ENCODE results near the gene SIGLEC6. TPM values are rescaled to one million over a fixed set of nuclear protein-coding genes. Genes with fewer than 3 reads are reported as not detected.

Gene SIGLEC6
- polyA plus RNA-seq, 2 donors, result 0.13 TPM; not detected in 1

DNA sequence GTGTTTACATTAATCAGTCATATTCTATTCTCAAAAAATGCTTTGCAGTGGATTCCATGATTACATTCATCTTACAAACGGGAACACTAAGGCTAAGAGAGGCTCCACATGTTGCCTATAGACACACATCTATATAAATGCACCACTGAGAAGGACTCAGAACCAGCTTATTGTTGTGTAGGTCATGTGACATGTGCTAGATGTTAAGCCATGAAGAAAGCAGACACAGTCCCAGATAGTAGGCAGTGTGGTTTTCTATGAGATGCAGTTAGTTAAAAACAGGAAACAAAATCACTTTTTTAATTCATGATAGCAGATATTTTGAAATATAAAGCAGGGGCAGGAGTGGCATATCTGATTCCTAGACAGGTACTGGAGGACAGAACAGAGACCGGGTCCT is 10.7 kb downstream of the SIGLEC6 start:
- Histone ChIP-seq H3K4me3 (ENCODE audit: low read depth in 1 of 2, low read length in 2 of 2) (no peak overlapping the region), H3K4me1 (ENCODE audit: control insufficient read depth in 2 of 2, insufficient read depth in 2 of 2, low read length in 1 of 2) (no peaks in the 10 kb centered on the region), H3K27me3 (ENCODE audit: control insufficient read depth in 1 of 2, insufficient read depth in 2 of 2, low read length in 2 of 2) (no peaks in the 10 kb centered on the region), H3K9me3 (ENCODE audit: control insufficient read depth in 2 of 2, insufficient read depth in 1 of 2, low read depth in 1 of 2, low read length in 1 of 2) (no peaks in the 10 kb centered on the region), H3K27ac (ENCODE audit: low read depth in 2 of 2, low read length in 1 of 2) (no peak overlapping the region), H3K36me3 (ENCODE audit: control insufficient read depth in 2 of 2, insufficient read depth in 2 of 2, low read length in 1 of 2) (no peaks in the 10 kb centered on the region)
- WGBS, 2 donors, result 43 to 51% methylated on average over 2 of the region's 2 CpGs

DNA sequence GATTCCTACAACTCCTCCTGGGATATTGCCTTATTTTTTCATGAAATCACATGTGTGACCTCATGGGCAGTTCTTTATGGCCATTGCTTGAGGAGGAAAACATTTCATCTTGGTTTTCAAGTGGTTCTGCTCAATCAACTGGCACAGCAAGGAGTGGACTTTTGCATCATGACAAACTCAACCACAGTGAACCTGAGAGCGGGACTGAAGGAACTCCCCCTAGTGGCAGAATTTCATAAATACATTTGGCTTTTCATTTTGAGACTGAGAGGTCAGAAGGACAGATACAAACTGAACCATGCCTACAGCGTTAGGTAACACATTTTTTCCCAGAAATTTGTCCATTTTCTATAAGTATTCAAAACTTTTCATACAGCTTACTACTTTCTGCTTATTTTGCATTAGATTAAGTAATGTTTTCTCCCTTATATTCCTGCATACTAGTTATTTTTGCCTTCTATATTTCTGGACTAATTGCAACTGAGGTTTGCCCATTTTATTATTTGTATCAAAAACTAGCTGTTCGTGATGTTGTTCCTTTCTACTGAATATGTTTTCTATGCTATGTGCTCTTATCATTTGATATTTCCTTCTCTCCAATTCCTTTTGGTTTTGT is 16.5 kb downstream of the SIGLEC6 start:
- Histone ChIP-seq H3K36me3 (ENCODE audit: control insufficient read depth in 2 of 2, insufficient read depth in 2 of 2, low read length in 1 of 2) (no peaks in the 10 kb centered on the region), H3K9me3 (ENCODE audit: control insufficient read depth in 2 of 2, insufficient read depth in 1 of 2, low read depth in 1 of 2, low read length in 1 of 2) (no peaks in the 10 kb centered on the region), H3K27me3 (ENCODE audit: control insufficient read depth in 1 of 2, insufficient read depth in 2 of 2, low read length in 2 of 2) (no peaks in the 10 kb centered on the region), H3K4me1 (ENCODE audit: control insufficient read depth in 2 of 2, insufficient read depth in 2 of 2, low read length in 1 of 2) (peaks cover 0 to 2% of the 10 kb centered on the region in 2 donors), H3K4me3 (ENCODE audit: low read depth in 1 of 2, low read length in 2 of 2) (no peak overlapping the region), H3K27ac (ENCODE audit: low read depth in 2 of 2, low read length in 1 of 2) (no peak overlapping the region)
- 17% methylated on average over 3 of the region's 3 CpGs for WGBS, 2 donors

DNA sequence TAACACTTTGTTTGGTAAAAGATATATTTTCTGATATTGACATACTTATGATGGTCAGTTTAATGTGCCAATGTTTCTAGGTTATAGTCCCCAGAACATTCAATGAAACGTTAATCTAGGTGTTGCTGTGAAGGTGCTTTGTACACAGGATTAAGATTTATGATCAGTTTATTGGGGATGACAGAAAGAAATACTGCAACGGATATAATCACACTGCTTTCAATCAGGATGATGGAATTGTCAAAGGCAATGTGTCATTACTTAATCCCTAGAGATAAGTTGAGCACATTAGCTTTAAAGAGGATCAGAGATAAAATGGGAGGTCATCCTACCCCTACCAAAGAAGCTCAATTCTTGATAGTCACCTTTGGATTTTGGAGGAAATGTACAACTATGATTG is 17.5 kb downstream of the SIGLEC6 start:
- 36% methylated on average over 2 of the region's 2 CpGs for WGBS, 2 donors
- no peaks in the 10 kb centered on the region for H3K27me3 ChIP-seq (ENCODE audit: control insufficient read depth in 1 of 2, insufficient read depth in 2 of 2, low read length in 2 of 2)
- peaks cover 0 to 2% of the 10 kb centered on the region in 2 donors for H3K4me1 ChIP-seq (ENCODE audit: control insufficient read depth in 2 of 2, insufficient read depth in 2 of 2, low read length in 1 of 2)
- no peaks in the 10 kb centered on the region for H3K36me3 ChIP-seq (ENCODE audit: control insufficient read depth in 2 of 2, insufficient read depth in 2 of 2, low read length in 1 of 2)
- no peak overlapping the region for H3K4me3 ChIP-seq (ENCODE audit: low read depth in 1 of 2, low read length in 2 of 2)
- no peaks in the 10 kb centered on the region for H3K9me3 ChIP-seq (ENCODE audit: control insufficient read depth in 2 of 2, insufficient read depth in 1 of 2, low read depth in 1 of 2, low read length in 1 of 2)
- H3K27ac ChIP-seq (ENCODE audit: low read depth in 2 of 2, low read length in 1 of 2), result no peak overlapping the region

DNA sequence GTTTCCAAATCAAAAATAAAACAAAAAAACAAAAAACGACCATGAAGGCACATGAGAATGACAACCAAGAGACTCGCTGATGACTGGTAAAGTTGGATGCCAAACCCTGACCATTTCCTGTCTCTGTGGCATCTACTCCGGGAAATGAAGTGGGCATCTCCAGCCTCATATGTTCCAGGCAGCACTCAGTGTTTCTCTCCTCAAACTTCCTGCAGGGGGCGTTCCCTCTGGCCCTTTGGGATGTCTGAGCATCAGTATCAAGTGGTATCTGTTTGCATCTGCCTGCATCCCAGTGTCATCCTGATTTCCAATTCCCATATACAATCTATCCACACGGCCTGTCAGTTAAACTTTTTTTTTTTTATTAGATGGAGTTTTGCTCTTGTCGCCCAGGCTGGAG is 20.1 kb downstream of the SIGLEC6 start:
- Histone ChIP-seq H3K4me1 (ENCODE audit: control insufficient read depth in 2 of 2, insufficient read depth in 2 of 2, low read length in 1 of 2) (peaks cover 0 to 2% of the 10 kb centered on the region in 2 donors), H3K27ac (ENCODE audit: low read depth in 2 of 2, low read length in 1 of 2) (no peak overlapping the region), H3K4me3 (ENCODE audit: low read depth in 1 of 2, low read length in 2 of 2) (no peak overlapping the region), H3K9me3 (ENCODE audit: control insufficient read depth in 2 of 2, insufficient read depth in 1 of 2, low read depth in 1 of 2, low read length in 1 of 2) (no peaks in the 10 kb centered on the region), H3K27me3 (ENCODE audit: control insufficient read depth in 1 of 2, insufficient read depth in 2 of 2, low read length in 2 of 2) (no peaks in the 10 kb centered on the region), H3K36me3 (ENCODE audit: control insufficient read depth in 2 of 2, insufficient read depth in 2 of 2, low read length in 1 of 2) (no peaks in the 10 kb centered on the region)
- 14 to 16% methylated on average over 6 of the region's 6 CpGs for WGBS, 2 donors

DNA sequence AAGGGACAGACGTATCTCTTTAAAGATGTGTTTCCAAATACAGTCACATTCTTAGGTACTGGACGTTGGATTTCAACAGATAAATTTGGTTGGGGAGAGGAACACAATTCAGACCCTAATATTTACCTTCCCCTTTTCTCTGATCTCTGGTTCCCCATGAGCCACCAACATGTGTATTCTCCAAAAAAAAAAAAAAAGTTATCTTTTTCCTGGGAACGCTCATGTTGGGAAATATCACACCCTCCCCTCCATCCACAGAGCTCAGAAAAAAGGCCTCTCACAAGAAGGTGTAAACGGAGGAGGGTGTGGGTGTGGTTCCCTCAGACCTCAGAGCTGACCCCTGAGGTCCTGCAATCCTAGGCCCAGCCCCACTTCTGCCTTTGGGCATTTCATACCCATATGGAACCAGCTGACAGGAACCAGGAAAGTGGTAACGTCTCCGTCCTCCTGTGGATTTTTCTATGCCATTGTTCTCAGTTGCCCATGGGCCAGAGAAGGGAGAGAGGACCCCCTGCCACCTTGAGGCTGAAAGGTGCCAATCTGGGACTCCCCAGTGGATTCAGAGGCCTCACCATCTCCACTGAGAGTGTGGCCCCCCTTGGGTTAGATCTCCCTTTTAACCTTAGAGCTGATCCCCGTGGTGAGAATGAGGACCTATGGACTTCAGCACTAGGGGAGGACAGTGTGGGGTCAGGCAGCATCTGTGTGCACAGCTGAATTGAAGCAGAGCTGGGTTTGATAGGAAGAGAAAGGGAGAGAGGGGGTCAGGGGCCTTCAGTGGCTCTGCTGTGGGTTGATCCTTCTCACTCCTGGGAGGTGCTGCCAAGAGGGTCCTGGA is 21.4 kb downstream of the SIGLEC6 start:
- Histone ChIP-seq H3K27me3 (ENCODE audit: control insufficient read depth in 1 of 2, insufficient read depth in 2 of 2, low read length in 2 of 2) (no peaks in the 10 kb centered on the region), H3K27ac (ENCODE audit: low read depth in 2 of 2, low read length in 1 of 2) (no peak overlapping the region), H3K4me1 (ENCODE audit: control insufficient read depth in 2 of 2, insufficient read depth in 2 of 2, low read length in 1 of 2) (peaks cover 0 to 2% of the 10 kb centered on the region in 2 donors), H3K9me3 (ENCODE audit: control insufficient read depth in 2 of 2, insufficient read depth in 1 of 2, low read depth in 1 of 2, low read length in 1 of 2) (peaks cover 0 to under 1% of the 10 kb centered on the region in 2 donors), H3K36me3 (ENCODE audit: control insufficient read depth in 2 of 2, insufficient read depth in 2 of 2, low read length in 1 of 2) (no peaks in the 10 kb centered on the region), H3K4me3 (ENCODE audit: low read depth in 1 of 2, low read length in 2 of 2) (no peak overlapping the region)
- WGBS, 2 donors, result 50 to 51% methylated on average over 7 of the region's 7 CpGs

DNA sequence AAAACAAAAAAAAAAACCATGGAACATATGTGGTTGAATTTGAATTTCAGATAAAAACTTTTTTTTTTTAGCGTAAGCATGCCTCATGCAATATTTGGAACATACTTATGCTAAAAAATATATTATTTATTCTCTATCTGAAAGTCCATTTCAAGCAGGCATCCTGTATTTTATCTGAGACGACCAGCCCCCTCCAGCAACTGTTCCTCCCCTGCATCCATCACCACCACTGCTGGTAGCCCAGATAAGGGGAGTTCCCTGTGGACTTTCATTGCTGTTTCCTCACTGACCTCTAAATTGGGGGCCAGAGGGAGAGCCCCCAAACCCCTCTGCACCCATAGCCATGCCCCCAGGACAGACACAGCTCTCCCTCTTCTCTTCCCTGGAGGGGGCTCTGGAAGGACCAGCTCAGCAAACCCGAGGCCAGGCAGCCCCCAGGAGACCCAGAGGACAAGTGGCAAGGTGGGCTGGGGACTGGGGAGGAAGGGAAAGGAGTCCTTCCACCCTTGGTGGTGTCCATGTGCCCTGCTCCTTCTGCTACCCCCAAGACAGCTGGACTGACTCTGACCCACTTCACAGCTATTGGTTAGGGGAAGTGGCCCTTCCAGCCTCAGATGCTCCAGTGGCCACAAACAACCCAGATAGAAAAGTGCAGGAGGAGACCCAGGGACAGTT is 23.3 kb downstream of the SIGLEC6 start:
- Histone ChIP-seq H3K27ac (ENCODE audit: low read depth in 2 of 2, low read length in 1 of 2) (no peak overlapping the region), H3K27me3 (ENCODE audit: control insufficient read depth in 1 of 2, insufficient read depth in 2 of 2, low read length in 2 of 2) (no peaks in the 10 kb centered on the region), H3K36me3 (ENCODE audit: control insufficient read depth in 2 of 2, insufficient read depth in 2 of 2, low read length in 1 of 2) (no peaks in the 10 kb centered on the region), H3K9me3 (ENCODE audit: control insufficient read depth in 2 of 2, insufficient read depth in 1 of 2, low read depth in 1 of 2, low read length in 1 of 2) (peaks cover 0 to 4% of the 10 kb centered on the region in 2 donors), H3K4me1 (ENCODE audit: control insufficient read depth in 2 of 2, insufficient read depth in 2 of 2, low read length in 1 of 2) (peaks cover 0 to 2% of the 10 kb centered on the region in 2 donors), H3K4me3 (ENCODE audit: low read depth in 1 of 2, low read length in 2 of 2) (no peak overlapping the region)
- WGBS, 2 donors, result 47 to 51% methylated on average over 3 of the region's 3 CpGs

DNA sequence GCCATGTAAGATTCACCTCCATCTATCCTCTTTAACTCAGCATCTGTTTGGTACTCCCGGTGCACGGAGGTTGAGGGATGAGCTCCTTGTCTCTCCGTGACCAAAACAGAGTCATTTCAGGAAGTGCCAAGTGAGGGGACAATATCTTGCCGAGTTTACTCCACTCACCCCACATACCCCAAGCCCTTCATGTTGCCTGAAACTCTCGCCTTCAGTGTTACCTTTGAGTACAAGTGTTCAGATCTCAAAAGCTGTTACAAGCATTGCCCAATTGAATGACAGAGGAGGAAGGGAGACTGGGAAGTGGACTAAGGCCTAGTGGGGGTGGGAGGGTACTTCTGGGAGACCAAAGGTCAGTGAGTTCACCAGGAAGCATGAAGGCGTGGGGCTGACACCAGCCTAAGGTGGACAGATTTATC is 23.8 kb downstream of the SIGLEC6 start:
- Histone ChIP-seq H3K9me3 (ENCODE audit: control insufficient read depth in 2 of 2, insufficient read depth in 1 of 2, low read depth in 1 of 2, low read length in 1 of 2) (peaks cover 0 to 4% of the 10 kb centered on the region in 2 donors), H3K27me3 (ENCODE audit: control insufficient read depth in 1 of 2, insufficient read depth in 2 of 2, low read length in 2 of 2) (no peaks in the 10 kb centered on the region)
- WGBS, 2 donors, result 64 to 65% methylated on average over 6 of the region's 6 CpGs

DNA sequence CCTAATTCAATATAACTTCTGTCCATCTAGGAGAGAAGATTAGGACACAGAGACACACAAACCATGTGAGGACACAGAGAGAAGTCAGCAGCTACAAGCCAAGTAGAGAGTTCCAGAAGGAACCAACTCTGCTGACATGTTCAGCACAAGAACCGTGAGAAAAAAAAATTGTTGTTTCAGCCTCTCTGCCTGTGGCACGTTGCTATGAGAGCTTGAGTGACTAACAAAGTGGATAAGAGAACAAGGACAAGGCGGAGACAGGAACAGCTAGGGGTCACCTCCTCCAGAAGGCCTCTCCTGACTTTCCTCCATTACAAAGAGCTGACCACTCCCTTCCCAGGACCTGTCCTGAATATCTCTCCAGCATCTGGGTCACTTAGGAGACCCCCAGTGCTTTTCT is 24.3 kb downstream of the SIGLEC6 start:
- H3K27ac ChIP-seq (ENCODE audit: low read depth in 2 of 2, low read length in 1 of 2), result no peak overlapping the region
- 50 to 53% methylated on average over 3 of the region's 3 CpGs for WGBS, 2 donors

More for the DNA sequence above, 23.8 kb downstream of the SIGLEC6 start:
- no peak overlapping the region for H3K27ac ChIP-seq (ENCODE audit: low read depth in 2 of 2, low read length in 1 of 2)
- no peak overlapping the region for H3K4me3 ChIP-seq (ENCODE audit: low read depth in 1 of 2, low read length in 2 of 2)
- peaks cover 0 to 2% of the 10 kb centered on the region in 2 donors for H3K4me1 ChIP-seq (ENCODE audit: control insufficient read depth in 2 of 2, insufficient read depth in 2 of 2, low read length in 1 of 2)
- no peaks in the 10 kb centered on the region for H3K36me3 ChIP-seq (ENCODE audit: control insufficient read depth in 2 of 2, insufficient read depth in 2 of 2, low read length in 1 of 2)

DNA sequence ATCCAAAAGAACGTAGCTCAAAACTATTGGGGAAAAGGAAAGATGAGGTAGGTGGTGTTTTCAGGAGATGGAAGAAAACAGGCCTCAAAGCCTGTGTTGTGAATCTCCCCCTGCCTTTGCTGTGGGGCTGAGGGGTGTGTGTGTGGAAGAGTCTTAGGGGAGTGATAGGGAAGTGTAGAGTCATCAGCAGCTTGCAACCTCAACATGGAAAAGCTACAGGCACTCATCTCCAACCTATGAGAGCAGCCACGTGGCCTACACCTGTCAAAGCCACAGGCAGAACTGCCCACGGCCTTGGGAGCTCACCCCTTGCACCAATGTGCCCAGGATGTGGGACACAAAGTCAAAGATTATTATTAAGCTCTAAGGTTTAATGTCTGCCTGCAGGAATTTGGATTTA is 25.6 kb downstream of the SIGLEC6 start:
- Histone ChIP-seq H3K27ac (ENCODE audit: low read depth in 2 of 2, low read length in 1 of 2) (no peak overlapping the region), H3K27me3 (ENCODE audit: control insufficient read depth in 1 of 2, insufficient read depth in 2 of 2, low read length in 2 of 2) (no peaks in the 10 kb centered on the region), H3K36me3 (ENCODE audit: control insufficient read depth in 2 of 2, insufficient read depth in 2 of 2, low read length in 1 of 2) (no peaks in the 10 kb centered on the region), H3K4me1 (ENCODE audit: control insufficient read depth in 2 of 2, insufficient read depth in 2 of 2, low read length in 1 of 2) (peaks cover 0 to 2% of the 10 kb centered on the region in 2 donors), H3K9me3 (ENCODE audit: control insufficient read depth in 2 of 2, insufficient read depth in 1 of 2, low read depth in 1 of 2, low read length in 1 of 2) (peaks cover 0 to 4% of the 10 kb centered on the region in 2 donors), H3K4me3 (ENCODE audit: low read depth in 1 of 2, low read length in 2 of 2) (no peak overlapping the region)
- WGBS, 2 donors, result 28 to 36% methylated on average over 3 of the region's 3 CpGs

More for the DNA sequence above, 24.3 kb downstream of the SIGLEC6 start:
- Histone ChIP-seq H3K4me3 (ENCODE audit: low read depth in 1 of 2, low read length in 2 of 2) (no peak overlapping the region), H3K9me3 (ENCODE audit: control insufficient read depth in 2 of 2, insufficient read depth in 1 of 2, low read depth in 1 of 2, low read length in 1 of 2) (peaks cover 0 to 4% of the 10 kb centered on the region in 2 donors), H3K4me1 (ENCODE audit: control insufficient read depth in 2 of 2, insufficient read depth in 2 of 2, low read length in 1 of 2) (peaks cover 0 to 2% of the 10 kb centered on the region in 2 donors), H3K36me3 (ENCODE audit: control insufficient read depth in 2 of 2, insufficient read depth in 2 of 2, low read length in 1 of 2) (no peaks in the 10 kb centered on the region), H3K27me3 (ENCODE audit: control insufficient read depth in 1 of 2, insufficient read depth in 2 of 2, low read length in 2 of 2) (no peaks in the 10 kb centered on the region)
